Astrocyte of the spinal cord (primary cell): ENCODE measurements around the gene CLCN4.

Experiments used
- DNase-seq: peaks from one replicate; pipeline ENCODE4 v3.0.0; 2011; ENCODE audit warnings: low read depth, low spot score
- H3K4me3 ChIP-seq: 2 replicates; pipeline ENCODE4 v1.5.1; 2011; ENCODE audit warnings: low read depth, mild to moderate bottlenecking, low read length, moderate library complexity
- CTCF ChIP-seq: IDR thresholded peaks from 2 replicates; pipeline ENCODE4 v1.5.1; 2012; ENCODE audit warnings: low read depth, mild to moderate bottlenecking, low read length, inconsistent platforms
- in situ Hi-C: cut with HindIII; loops from 2 replicates; pipeline ENCODE4 v1.10.0; 2017; ENCODE audit warnings: low sequenced_read_pairs

The CLCN4 gene

DNA sequence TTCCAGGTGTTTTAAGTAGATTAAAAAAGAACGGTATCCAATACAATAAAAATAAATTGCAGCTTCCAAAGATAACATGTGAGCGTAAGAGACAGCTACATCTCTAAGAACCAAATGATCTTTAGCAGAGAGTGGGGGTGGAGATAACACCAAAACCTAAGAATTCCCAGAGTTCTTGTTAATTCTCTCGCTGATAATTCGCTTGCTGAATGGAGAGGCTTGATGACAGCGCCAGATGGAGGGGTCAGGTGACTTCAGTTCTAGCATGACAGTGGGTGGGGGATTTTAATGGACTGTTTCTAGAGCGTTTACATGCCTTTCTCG is 2.3 kb downstream of the CLCN4 start:
- no peak for TF ChIP-seq CTCF
- in situ Hi-C loops: no loop called here
- H3K4me3 ChIP-seq: no peak overlapping the region
- DNase-seq: no peak

GRCh38 chrX:10160211-10160610 is 3.4 kb downstream of the CLCN4 start:
- in situ Hi-C loops: no loop called here
- no peak for TF ChIP-seq CTCF
- no peak for DNase-seq
- no peak overlapping the region for H3K4me3 ChIP-seq

DNA sequence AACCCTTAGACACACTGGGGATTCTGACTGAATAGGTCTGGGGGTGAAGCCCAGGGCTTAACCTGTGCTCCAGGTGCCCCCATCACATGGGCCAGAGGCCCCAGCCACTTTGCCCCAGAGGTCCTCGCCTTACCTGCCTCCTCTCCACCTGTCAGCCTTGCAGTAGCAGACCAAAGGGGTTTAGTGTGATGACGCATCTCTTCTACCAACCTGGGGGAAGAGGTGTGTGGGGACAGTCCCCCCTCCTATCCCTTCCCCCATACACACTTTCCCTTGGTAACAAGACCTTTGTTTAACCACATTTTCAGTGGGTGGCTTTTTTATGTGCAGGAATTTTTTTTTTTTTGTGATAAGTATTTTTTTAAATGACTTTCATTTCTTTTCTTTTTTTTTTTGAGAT is 6.3 kb downstream of the CLCN4 start:
- no peak for TF ChIP-seq CTCF
- in situ Hi-C loops: no loop called here
- DNase-seq: no peak
- H3K4me3 ChIP-seq: no peak overlapping the region

GRCh38 chrX:10164879-10165278 is 8.1 kb downstream of the CLCN4 start:
- DNase-seq: no peak
- in situ Hi-C loops: no loop called here
- no peak overlapping the region for H3K4me3 ChIP-seq
- no peak for TF ChIP-seq CTCF

- in situ Hi-C loops: no loop called here
- no peak overlapping the region for H3K4me3 ChIP-seq
These were observed 8.9 kb downstream of the CLCN4 start for GRCh38 chrX:10165580-10166247.

GRCh38 chrX:10166248-10166716 is 9.5 kb downstream of the CLCN4 start:
- no peak for DNase-seq
- TF ChIP-seq CTCF: no peak
- in situ Hi-C loops: no loop called here
- H3K4me3 ChIP-seq: no peak overlapping the region

More at GRCh38 chrX:10165580-10166247, 8.9 kb downstream of the CLCN4 start:
- no peak for TF ChIP-seq CTCF
- DNase-seq: no peak
